OCI-LY7 (cell line): ENCODE data around the gene LTBR. TPM values are rescaled to one million over a fixed set of nuclear protein-coding genes. Genes with fewer than 3 reads are reported as not detected.

Experiments
- BruUV-seq: library from RNA; stranded (reverse); fragments of 400-500 nt; replicated peaks from 2 replicates; lab custom pipeline; 2021; lab: Mats Ljungman, UMichigan
- CTCF ChIA-PET: fragments of 300-600 bp; sonication (Branson Sonifier 250); formaldehyde crosslinking; loops from one replicate; lab custom pipeline; 2022; ENCODE audit warnings: antibody characterized with exemption; ENCODE audit not compliant: unreplicated experiment; lab: Charles Lee
- POLR2A ChIA-PET: fragments of 300-600 bp; sonication (Branson Sonifier 250); formaldehyde crosslinking; loops from one replicate; lab custom pipeline; 2022; ENCODE audit warnings: antibody characterized with exemption; lab: Charles Lee
- DNase-seq: peaks from one replicate; pipeline ENCODE4 v3.0.0-alpha.2; 2015; ENCODE audit warnings: low spot score
- H2AFZ ChIP-seq: fragments of 200-600 bp; sonication (generic), shearing (Covaris generic); 2 replicates; pipeline ENCODE4 v1.6.1; 2014; ENCODE audit warnings: mild to moderate bottlenecking, antibody characterized with exemption, low read length, moderate library complexity
- H3K27ac ChIP-seq: fragments of 200-600 bp; sonication (generic); 2 replicates; pipeline ENCODE4 v1.5.1; 2014; ENCODE audit warnings: mixed run types, low read depth, mild to moderate bottlenecking, moderate library complexity, low read length, inconsistent platforms; ENCODE audit not compliant: poor library complexity, severe bottlenecking
- H3K36me3 ChIP-seq: fragments of 200-600 bp; sonication (generic); 2 replicates; pipeline ENCODE4 v1.6.1; 2014; ENCODE audit warnings: mild to moderate bottlenecking, antibody characterized with exemption, low read length, moderate library complexity, mixed read lengths; ENCODE audit not compliant: insufficient read depth
- H3K4me1 ChIP-seq: fragments of 200-600 bp; sonication (generic); 2 replicates; pipeline ENCODE4 v1.5.1; 2014; ENCODE audit warnings: mild to moderate bottlenecking, low read length; ENCODE audit not compliant: insufficient read depth, poor library complexity, severe bottlenecking
- H3K4me2 ChIP-seq: fragments of 200-600 bp; sonication (generic); 2 replicates; pipeline ENCODE4 v1.6.1; 2014; ENCODE audit warnings: mild to moderate bottlenecking, low read length
- H3K4me3 ChIP-seq: fragments of 200-600 bp; sonication (generic); 2 replicates; pipeline ENCODE4 v1.5.1; 2014; ENCODE audit warnings: mild to moderate bottlenecking, low read depth, low read length; ENCODE audit not compliant: poor library complexity, severe bottlenecking
- H3K79me2 ChIP-seq: fragments of 200-600 bp; sonication (generic); 2 replicates; pipeline ENCODE4 v1.6.1; 2016; ENCODE audit warnings: low read depth, mild to moderate bottlenecking, low read length, moderate library complexity, mixed read lengths; ENCODE audit not compliant: insufficient read depth
- H3K9me2 ChIP-seq: fragments of 200-600 bp; sonication (generic); 2 replicates; pipeline ENCODE4 v1.6.1; 2016; ENCODE audit warnings: mild to moderate bottlenecking, low read length, mixed read lengths; ENCODE audit not compliant: insufficient read depth
- H3K9me3 ChIP-seq: fragments of 200-600 bp; sonication (generic); 2 replicates; pipeline ENCODE4 v1.6.1; 2014; ENCODE audit warnings: mild to moderate bottlenecking, mixed run types, low read length, mixed read lengths
- H4K20me1 ChIP-seq: fragments of 200-600 bp; sonication (generic); 2 replicates; pipeline ENCODE4 v1.6.1; 2014; ENCODE audit warnings: mild to moderate bottlenecking, antibody characterized with exemption, low read length, moderate library complexity, mixed read lengths; ENCODE audit not compliant: insufficient read depth
- CTCF ChIP-seq: fragments of 200-600 bp; sonication (generic); conservative IDR thresholded peaks from 2 replicates; pipeline ENCODE4 v1.5.1; 2014; ENCODE audit warnings: mild to moderate bottlenecking, antibody characterized with exemption, low read length, moderate library complexity, mixed read lengths
- EZH2phosphoT487 ChIP-seq: fragments of 200-600 bp; sonication (generic); IDR thresholded peaks from 2 replicates; pipeline ENCODE4 v1.6.1; 2018; ENCODE audit warnings: low read depth, borderline replicate concordance, mild to moderate bottlenecking, mixed run types, antibody characterized with exemption, low read length, moderate library complexity, mixed read lengths
- intact Hi-C: fragments of 100-400 bp; cut with micrococcal nuclease; formaldehyde crosslinking; loops from one replicate; pipeline ENCODE4 v1.10.0; 2022; ENCODE audit not compliant: unreplicated experiment
- total RNA-seq, 2 experiments: library from RNA; depleted of rRNA in 1 of 2; stranded (reverse); fragments of >200 nt in 1 of 2; shearing (Covaris generic) in 1 of 2; gene quantifications; 2 replicates each; pipeline ENCODE4 v1.2.3, GENCODE V29; 2014 to 2022

LTBR gene
- total RNA-seq, 2 experiments from 2014 or later = not detected

GRCh38 chr12:6423267-6424007 is 39.5 kb downstream of the LTBR start:
- peak; percentile 92 for DNase-seq
- Histone ChIP-seq H3K9me3 (no peaks in the 10 kb centered on the region), H3K9me2 (no peaks in the 10 kb centered on the region), H3K4me3 (no peak overlapping the region), H3K27ac (peak overlapping the region; percentile 1), H2AFZ (peak overlapping the region; percentile 73), H3K4me2 (peak overlapping the region; percentile 62), H3K4me1 (peaks cover 53% of the 10 kb centered on the region), H4K20me1 (no peaks in the 10 kb centered on the region), H3K79me2 (no peaks in the 10 kb centered on the region), H3K36me3 (no peaks in the 10 kb centered on the region)
- BruUV-seq = no TSS peak
- intact Hi-C loops = loop anchor here (1.0 to 10.0 kb wide), 8 partner anchors 42 to 356 kb away; no protein-coding TSS in a partner anchor
- TF ChIP-seq CTCF (peak; percentile 93), EZH2phosphoT487 (no peak)
- POLR2A ChIA-PET = interaction anchor here (0.6 to 7.4 kb wide), 10 partner anchors 19 to 112 kb away, joined by 3 to 74 read pairs (median 4); partner anchors contain the start of genes CD27 and VAMP1
- CTCF ChIA-PET = interaction anchor here (1.1 to 3.5 kb wide), 4 partner anchors 20 to 114 kb away, joined by 3 to 34 read pairs (median 4); no protein-coding TSS in a partner anchor

- TF ChIP-seq EZH2phosphoT487 = no peak
- no peak for TF ChIP-seq CTCF
- Histone ChIP-seq H3K4me1 (peaks cover 58% of the 10 kb centered on the region), H3K4me2 (peak overlapping the region; percentile 62), H3K79me2 (no peaks in the 10 kb centered on the region), H2AFZ (peak overlapping the region; percentile 73), H3K9me2 (no peaks in the 10 kb centered on the region), H3K36me3 (no peaks in the 10 kb centered on the region), H4K20me1 (no peaks in the 10 kb centered on the region), H3K4me3 (no peak overlapping the region), H3K27ac (peak overlapping the region; percentile 1), H3K9me3 (no peaks in the 10 kb centered on the region)
- ChIA-PET CTCF (interaction anchor here (1.1 to 3.5 kb wide), 4 partner anchors 20 to 114 kb away, joined by 3 to 34 read pairs (median 4); no protein-coding TSS in a partner anchor), POLR2A (interaction anchor here (0.6 to 7.4 kb wide), 10 partner anchors 20 to 116 kb away, joined by 3 to 74 read pairs (median 5); partner anchors contain the start of genes CD27 and VAMP1)
- intact Hi-C loops = loop anchor here (10.0 kb wide), 1 partner anchor 271 kb away; no protein-coding TSS in a partner anchor
- BruUV-seq = no TSS peak
- no peak for DNase-seq
Observed at GRCh38 chr12:6424008-6424347, 40.0 kb downstream of the LTBR start.
